Ovary (tissue), 3 donors: ENCODE measurements around the gene LAD1.

Source experiments
- CTCF ChIP-seq, 3 donors: fragments of 450-650 bp in 2 of 3; fragments of 200-600 bp in 1 of 3; IDR thresholded peaks; one replicate each; pipeline versions ENCODE4 v1.5.1 to v1.8.0; 2016 to 2022; ENCODE audit warnings: antibody characterized with exemption in 3 of 3, mild to moderate bottlenecking in 1 of 3
- EP300 ChIP-seq: sonication (generic); formaldehyde crosslinking; IDR thresholded peaks from one replicate; pipeline ENCODE4 v1.6.1; 2017; ENCODE audit warnings: antibody characterized with exemption
- POLR2A ChIP-seq: fragments of 450-650 bp; IDR thresholded peaks from one replicate; pipeline ENCODE4 v1.6.1; 2017; ENCODE audit warnings: antibody characterized with exemption, mild to moderate bottlenecking, moderate library complexity
- donor health status: DM: no; HTN: no; CAD: no.

- TF ChIP-seq CTCF (IDR thresholded peaks at IDR 0.05) = no peak
- TF ChIP-seq POLR2A = no peak
- TF ChIP-seq EP300 = no peak
These were observed 14.7 kb downstream of the LAD1 start for GRCh38 chr1:201384406-201384782.
